ENCODE measurements around the gene IL5RA.

Gene IL5RA

DNA sequence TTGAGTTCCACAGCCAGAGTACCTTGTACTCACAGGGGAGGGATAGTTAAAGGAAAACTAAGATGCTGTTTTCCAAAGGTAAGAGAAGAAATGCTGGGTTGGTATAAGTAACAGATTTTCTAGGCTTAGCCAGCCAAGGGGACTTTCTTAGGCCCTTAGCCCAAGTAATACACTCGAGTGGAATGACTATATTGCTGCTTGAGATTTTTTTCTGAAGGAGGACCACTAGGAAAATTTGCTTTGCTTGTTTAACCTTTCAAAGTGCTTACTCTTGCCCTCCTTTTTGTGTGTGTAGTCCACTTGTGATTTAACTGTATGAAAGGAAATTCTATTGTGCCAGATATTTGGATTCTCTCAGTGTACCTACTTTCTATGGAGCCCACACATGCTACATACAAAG, 50.5 kb downstream of the IL5RA start:
- DNase-seq: no peak

- no peak for DNase-seq
These were observed 56.2 kb downstream of the IL5RA start for GRCh38 chr3:3053974-3054373.

DNA sequence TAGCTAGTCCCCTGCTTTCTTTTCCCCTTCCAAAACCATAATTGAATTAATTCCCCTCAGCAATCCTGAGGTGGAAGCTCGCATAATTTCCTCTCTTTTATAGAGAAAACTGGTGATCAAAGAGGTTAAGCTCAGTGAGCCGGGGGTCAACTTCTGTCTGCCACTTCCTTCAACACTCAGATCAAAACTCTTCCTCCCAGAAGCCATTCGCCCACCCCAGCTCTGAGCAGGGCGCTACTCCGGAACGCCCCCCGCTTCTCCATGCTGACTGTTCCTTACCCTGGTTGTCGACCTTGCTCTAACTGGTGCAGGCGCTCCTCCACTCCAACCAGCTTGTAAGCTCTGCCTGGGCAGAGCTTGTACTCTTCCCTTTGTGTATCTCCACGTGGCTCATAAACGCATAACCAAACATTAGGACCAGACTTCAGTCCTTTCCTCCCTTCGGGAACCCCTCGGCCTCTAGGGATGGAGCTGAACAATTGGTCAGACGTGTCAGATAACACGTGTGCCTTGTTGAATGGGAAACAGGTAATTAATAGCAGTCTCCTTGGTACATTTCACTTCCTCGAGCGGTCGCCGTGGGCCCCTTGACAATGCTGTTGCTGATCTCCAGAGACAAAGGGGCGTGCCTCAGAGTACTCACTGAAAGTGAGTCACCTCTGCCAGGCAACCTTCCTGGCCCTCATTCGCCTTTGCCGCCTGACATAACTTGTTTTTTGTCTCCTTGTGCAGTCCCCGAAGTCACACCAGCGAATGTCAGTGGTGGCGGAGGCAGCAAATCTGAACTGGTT, 71.8 kb downstream of the IL5RA start:
- no peak for DNase-seq

- no peak for DNase-seq
These were observed 73.0 kb downstream of the IL5RA start for GRCh38 chr3:3037156-3037555.

DNA sequence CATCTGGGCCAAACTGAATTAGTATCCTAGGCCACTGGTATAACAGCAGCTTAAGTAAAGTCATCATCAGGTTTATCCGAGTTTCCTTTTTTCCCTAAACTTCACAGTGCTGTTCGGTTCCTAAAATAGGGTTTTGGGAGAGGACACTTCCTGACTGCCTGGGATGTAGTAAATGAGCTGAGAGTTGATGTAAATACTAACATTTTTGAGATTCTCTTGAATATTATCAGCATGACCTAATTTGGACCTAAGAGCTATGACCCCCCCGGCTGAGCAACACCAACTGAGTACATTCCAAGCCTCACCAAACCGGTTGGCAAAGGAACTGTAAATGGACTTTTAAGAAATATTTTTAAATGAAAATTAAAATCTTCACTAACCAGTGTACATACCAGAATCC, 78.8 kb downstream of the IL5RA start:
- no peak for DNase-seq

GRCh38 chr3:3027976-3028567, 82.1 kb downstream of the IL5RA start:
- no peak for DNase-seq

GRCh38 chr3:3023111-3023745, 86.9 kb downstream of the IL5RA start:
- DNase-seq: no peak

DNA sequence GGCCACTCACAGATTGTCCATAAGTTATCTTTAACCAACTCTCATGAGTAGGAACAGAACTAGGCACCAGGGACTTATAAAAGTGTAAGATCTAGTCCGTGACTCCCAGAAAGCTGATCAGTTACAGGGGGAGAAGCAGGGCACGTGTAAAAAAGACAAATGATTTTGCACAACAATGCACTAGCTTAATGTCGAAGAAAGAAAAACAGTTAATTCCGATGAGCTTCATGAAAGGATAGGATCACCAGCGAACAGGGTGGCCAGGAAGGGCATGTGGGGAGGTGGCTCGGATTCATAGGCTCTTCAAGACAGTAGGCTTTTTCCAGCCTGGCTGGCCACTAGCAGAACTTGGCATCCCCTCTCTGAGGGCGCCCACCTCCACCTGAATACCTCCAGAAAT, 90.0 kb downstream of the IL5RA start:
- no peak for DNase-seq

Data from NCI-H1092 (cell line).